ENCODE measurements around the gene PPY. TPM values are rescaled to one million over a fixed set of nuclear protein-coding genes. Genes with fewer than 3 reads are reported as not detected.
"Not testable (repeated sequence)": the region's sequence is repeated elsewhere in the genome, so short reads cannot be mapped to it uniquely, and the experiment has no call there.

The PPY gene
- total and polyA plus RNA-seq, 2 donors (not counting 1 experiment from before 2014, with no cell fraction given): not detected

DNA sequence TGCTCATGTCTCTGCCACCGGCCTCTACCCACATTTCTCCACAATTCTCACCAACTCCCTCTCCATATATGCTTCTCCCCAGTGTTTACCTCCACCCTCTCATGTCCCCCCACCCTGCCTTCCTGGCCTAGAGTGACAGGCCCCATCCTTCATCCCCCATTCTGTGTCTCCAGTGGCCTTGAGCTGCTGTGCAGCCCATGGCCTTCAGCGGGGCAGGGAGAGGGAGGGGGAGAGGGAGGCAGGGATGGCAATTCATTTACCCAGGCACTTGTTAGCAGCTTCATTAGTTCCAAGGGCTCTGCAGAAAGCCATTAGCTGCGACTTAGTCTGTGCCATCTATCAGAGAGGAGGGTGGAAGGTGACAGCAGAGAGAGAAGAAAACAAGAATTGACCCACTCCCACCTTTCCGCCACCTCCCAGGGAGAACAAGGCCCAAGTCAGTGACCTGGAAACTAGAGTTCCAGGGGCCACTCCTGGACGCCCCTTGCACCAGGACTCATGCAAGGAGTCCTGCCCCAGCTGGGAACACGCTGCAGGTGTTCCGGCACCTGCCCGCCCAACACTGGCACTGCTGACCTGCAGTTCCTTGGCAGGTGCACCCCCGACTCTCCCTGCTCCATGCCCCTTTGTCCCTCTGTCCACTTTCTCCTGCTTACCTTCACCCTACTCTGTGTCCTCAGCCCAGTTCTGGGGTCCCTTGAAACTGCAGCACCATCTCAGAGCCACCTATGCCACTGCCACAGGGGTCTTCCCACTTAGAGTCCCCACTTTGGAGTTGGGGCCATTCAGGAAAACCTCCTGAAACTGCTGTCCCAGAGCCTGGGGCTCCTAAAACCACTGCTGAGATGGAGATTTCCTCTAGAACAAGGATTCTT lies 34.9 kb upstream of the PPY start:
- TF ChIP-seq, protein P1, sequence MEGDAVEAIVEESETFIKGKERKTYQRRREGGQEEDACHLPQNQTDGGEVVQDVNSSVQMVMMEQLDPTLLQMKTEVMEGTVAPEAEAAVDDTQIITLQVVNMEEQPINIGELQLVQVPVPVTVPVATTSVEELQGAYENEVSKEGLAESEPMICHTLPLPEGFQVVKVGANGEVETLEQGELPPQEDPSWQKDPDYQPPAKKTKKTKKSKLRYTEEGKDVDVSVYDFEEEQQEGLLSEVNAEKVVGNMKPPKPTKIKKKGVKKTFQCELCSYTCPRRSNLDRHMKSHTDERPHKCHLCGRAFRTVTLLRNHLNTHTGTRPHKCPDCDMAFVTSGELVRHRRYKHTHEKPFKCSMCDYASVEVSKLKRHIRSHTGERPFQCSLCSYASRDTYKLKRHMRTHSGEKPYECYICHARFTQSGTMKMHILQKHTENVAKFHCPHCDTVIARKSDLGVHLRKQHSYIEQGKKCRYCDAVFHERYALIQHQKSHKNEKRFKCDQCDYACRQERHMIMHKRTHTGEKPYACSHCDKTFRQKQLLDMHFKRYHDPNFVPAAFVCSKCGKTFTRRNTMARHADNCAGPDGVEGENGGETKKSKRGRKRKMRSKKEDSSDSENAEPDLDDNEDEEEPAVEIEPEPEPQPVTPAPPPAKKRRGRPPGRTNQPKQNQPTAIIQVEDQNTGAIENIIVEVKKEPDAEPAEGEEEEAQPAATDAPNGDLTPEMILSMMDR (conservative IDR thresholded peaks at IDR 0.05 in 1 of 2, IDR thresholded peaks at IDR 0.05 in 1 of 2; ENCODE audit: low read depth in 1 of 2, low read length in 2 of 2): no peak
- no peak for TF ChIP-seq EZH2 (IDR thresholded peaks at IDR 0.05; ENCODE audit: low read length, missing control alignments)
- Histone ChIP-seq H3K9ac (ENCODE audit: insufficient read depth, low read length) (no peak overlapping the region), H2AFZ (ENCODE audit: low read length) (no peak overlapping the region), H3K4me1 (ENCODE audit: control insufficient read depth, extremely low read depth, insufficient read depth, low read length) (no peaks in the 10 kb centered on the region), H3K79me2 (ENCODE audit: control insufficient read depth, insufficient read depth, low read length) (no peaks in the 10 kb centered on the region), H3K9me3 (ENCODE audit: control insufficient read depth, insufficient read depth, low read depth, low read length) (no peaks in the 10 kb centered on the region), H3K36me3 (ENCODE audit: control insufficient read depth, insufficient read depth, low read length) (no peaks in the 10 kb centered on the region), H3K4me2 (ENCODE audit: extremely low read depth, insufficient read depth, low read length) (no peak overlapping the region), H4K20me1 (ENCODE audit: control insufficient read depth, extremely low read depth, insufficient read depth, low read length) (no peaks in the 10 kb centered on the region), H3K27me3 (ENCODE audit: control insufficient read depth, insufficient read depth, low read length) (peaks cover 14% of the 10 kb centered on the region), H3K4me3 (replicated peaks in 1 of 4; ENCODE audit: control extremely low read depth in 1 of 4, insufficient read depth in 1 of 4, low read depth in 3 of 4, low read length in 4 of 4) (no peak overlapping the region), H3K27ac (ENCODE audit: insufficient read depth, low read length) (no peak overlapping the region)
- DNase-seq (ENCODE audit: low read depth in 2 of 2): no peak

DNA sequence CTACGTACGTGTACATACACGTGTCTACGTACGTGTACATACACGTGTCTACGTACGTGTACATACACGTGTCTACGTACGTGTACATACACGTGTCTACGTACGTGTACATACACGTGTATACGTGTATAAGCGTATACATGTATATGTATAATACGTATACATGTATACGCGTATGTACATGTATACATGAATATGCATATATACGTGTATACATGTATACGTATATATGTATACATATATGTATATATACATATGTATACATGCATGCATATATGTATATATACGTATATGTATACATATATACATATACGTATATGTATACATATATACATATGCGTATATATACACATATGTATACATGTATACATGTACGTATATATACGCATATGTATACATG lies 33.6 kb upstream of the PPY start:
- peaks cover 5% of the 10 kb centered on the region for H3K27me3 ChIP-seq (ENCODE audit: control insufficient read depth, insufficient read depth, low read length)
- H3K27ac ChIP-seq (ENCODE audit: insufficient read depth, low read length): no peak overlapping the region
- H3K4me3 ChIP-seq (replicated peaks in 1 of 4; ENCODE audit: control extremely low read depth in 1 of 4, insufficient read depth in 1 of 4, low read depth in 3 of 4, low read length in 4 of 4): no peak overlapping the region
- TF ChIP-seq EZH2 (IDR thresholded peaks at IDR 0.05; ENCODE audit: low read length, missing control alignments): no peak
- no peaks in the 10 kb centered on the region for H3K36me3 ChIP-seq (ENCODE audit: control insufficient read depth, insufficient read depth, low read length)
- no peak overlapping the region for H3K9ac ChIP-seq (ENCODE audit: insufficient read depth, low read length)
- H3K9me3 ChIP-seq (ENCODE audit: control insufficient read depth, insufficient read depth, low read depth, low read length): no peaks in the 10 kb centered on the region
- H2AFZ ChIP-seq (ENCODE audit: low read length): no peak overlapping the region
- H3K4me1 ChIP-seq (ENCODE audit: control insufficient read depth, extremely low read depth, insufficient read depth, low read length): no peaks in the 10 kb centered on the region
- H4K20me1 ChIP-seq (ENCODE audit: control insufficient read depth, extremely low read depth, insufficient read depth, low read length): no peaks in the 10 kb centered on the region
- H3K79me2 ChIP-seq (ENCODE audit: control insufficient read depth, insufficient read depth, low read length): no peaks in the 10 kb centered on the region
- no peak for DNase-seq (ENCODE audit: low read depth in 2 of 2)
- no peak overlapping the region for H3K4me2 ChIP-seq (ENCODE audit: extremely low read depth, insufficient read depth, low read length)

DNA sequence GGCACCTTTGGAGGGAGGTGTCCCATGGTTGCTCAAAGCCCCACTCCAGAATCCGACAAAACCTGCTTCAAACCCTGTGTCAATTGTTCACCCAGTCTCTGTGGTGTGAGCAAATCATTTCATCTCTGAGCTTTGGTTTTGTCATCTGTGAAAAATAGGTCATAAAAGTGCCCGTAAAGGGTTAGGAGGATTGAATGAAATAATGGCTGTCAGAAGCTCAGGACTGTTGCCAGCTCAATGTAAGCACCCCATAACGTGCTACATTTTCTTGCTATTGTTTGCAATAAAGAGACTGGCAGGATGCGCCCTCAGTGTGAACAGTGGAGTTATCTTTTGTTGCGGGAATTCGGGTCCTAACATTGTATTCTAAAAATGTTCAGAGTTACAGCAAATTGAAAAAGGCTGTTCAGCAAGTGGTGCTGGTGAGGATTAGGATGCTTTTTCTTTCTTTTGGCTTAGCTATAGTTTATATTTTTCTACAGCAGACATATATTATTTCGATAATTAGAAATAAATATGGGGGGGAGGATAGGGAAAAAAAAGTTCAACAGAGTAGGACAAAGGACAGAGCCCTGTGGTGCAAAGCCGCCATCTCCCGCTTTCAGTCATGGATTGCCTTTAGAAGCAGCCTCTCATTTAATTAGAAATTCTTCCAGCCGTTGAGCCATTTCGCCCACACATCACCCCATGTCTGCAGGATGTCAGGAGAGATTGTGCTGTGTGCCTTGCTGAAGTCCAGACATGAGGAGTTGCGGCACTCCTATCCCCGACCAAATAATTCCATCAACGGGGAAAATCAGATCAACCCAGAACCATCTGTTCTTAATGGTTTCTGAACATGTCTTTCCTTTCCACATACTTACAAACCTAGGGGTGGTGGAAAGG lies 32.3 kb upstream of the PPY start:
- no peak overlapping the region for H3K27ac ChIP-seq (ENCODE audit: insufficient read depth, low read length)
- no peaks in the 10 kb centered on the region for H4K20me1 ChIP-seq (ENCODE audit: control insufficient read depth, extremely low read depth, insufficient read depth, low read length)
- H3K27me3 ChIP-seq (ENCODE audit: control insufficient read depth, insufficient read depth, low read length): peaks cover 5% of the 10 kb centered on the region
- DNase-seq (ENCODE audit: low read depth in 2 of 2): no peak
- H3K9me3 ChIP-seq (ENCODE audit: control insufficient read depth, insufficient read depth, low read depth, low read length): no peaks in the 10 kb centered on the region
- no peak overlapping the region for H3K4me2 ChIP-seq (ENCODE audit: extremely low read depth, insufficient read depth, low read length)
- TF ChIP-seq, protein P1 (conservative IDR thresholded peaks at IDR 0.05 in 1 of 2, IDR thresholded peaks at IDR 0.05 in 1 of 2; ENCODE audit: low read depth in 1 of 2, low read length in 2 of 2): no peak
- TF ChIP-seq EZH2 (IDR thresholded peaks at IDR 0.05; ENCODE audit: low read length, missing control alignments): no peak
- no peak overlapping the region for H2AFZ ChIP-seq (ENCODE audit: low read length)
- H3K4me1 ChIP-seq (ENCODE audit: control insufficient read depth, extremely low read depth, insufficient read depth, low read length): no peaks in the 10 kb centered on the region
- no peak overlapping the region for H3K4me3 ChIP-seq (replicated peaks in 1 of 4; ENCODE audit: control extremely low read depth in 1 of 4, insufficient read depth in 1 of 4, low read depth in 3 of 4, low read length in 4 of 4)
- H3K9ac ChIP-seq (ENCODE audit: insufficient read depth, low read length): no peak overlapping the region
- no peaks in the 10 kb centered on the region for H3K36me3 ChIP-seq (ENCODE audit: control insufficient read depth, insufficient read depth, low read length)
- H3K79me2 ChIP-seq (ENCODE audit: control insufficient read depth, insufficient read depth, low read length): no peaks in the 10 kb centered on the region

DNA sequence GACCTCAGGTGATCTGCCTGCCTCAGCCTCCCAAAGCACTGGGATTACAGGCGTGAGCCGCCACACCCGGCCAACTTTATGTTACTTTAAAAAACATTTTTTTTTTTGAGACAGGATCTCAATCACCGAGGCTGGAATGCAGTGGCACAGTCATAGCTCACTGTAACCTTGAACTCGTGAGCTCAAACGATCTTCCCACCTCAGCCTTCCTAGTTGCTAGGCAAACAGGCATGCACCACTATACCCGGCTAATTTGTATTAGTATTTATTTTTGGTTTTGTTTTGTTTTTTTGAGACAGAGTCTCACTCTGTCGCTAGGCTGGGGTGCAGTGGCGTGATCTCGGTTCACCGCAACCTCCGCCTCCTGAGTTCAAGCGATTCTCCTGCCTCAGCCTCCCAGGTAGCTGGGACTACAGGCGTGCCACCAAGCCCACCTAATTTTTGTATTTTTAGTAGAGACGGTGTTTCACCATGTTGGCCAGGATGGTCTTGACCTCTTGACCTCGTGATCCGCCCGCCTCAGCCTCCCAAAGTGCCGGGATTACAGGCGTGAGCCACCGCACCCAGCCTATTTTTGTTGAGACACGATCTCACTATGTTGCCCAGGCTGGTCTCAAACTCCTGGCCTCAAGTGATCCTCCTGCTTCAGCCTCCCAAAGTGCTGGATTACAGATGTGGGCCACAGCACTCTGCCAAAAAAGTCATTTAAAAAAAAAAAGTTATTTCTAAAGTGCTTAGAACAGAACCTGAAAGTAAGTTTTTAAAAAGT lies 30.4 kb upstream of the PPY start:
- not testable (repeated sequence) for H4K20me1 ChIP-seq (ENCODE audit: control insufficient read depth, extremely low read depth, insufficient read depth, low read length); H3K36me3 ChIP-seq (ENCODE audit: control insufficient read depth, insufficient read depth, low read length); H3K27me3 ChIP-seq (ENCODE audit: control insufficient read depth, insufficient read depth, low read length); H2AFZ ChIP-seq (ENCODE audit: low read length); H3K4me2 ChIP-seq (ENCODE audit: extremely low read depth, insufficient read depth, low read length); H3K9me3 ChIP-seq (ENCODE audit: control insufficient read depth, insufficient read depth, low read depth, low read length); H3K9ac ChIP-seq (ENCODE audit: insufficient read depth, low read length); H3K4me3 ChIP-seq (replicated peaks in 1 of 4; ENCODE audit: control extremely low read depth in 1 of 4, insufficient read depth in 1 of 4, low read depth in 3 of 4, low read length in 4 of 4); H3K4me1 ChIP-seq (ENCODE audit: control insufficient read depth, extremely low read depth, insufficient read depth, low read length); H3K79me2 ChIP-seq (ENCODE audit: control insufficient read depth, insufficient read depth, low read length); H3K27ac ChIP-seq (ENCODE audit: insufficient read depth, low read length); DNase-seq (ENCODE audit: low read depth in 2 of 2)
